NT2/D1 (cell line): ENCODE results near the gene B3GLCT.

Experiments
- SUZ12 ChIP-seq: IDR thresholded peaks from 2 replicates; pipeline ENCODE4 v1.6.1; 2011; ENCODE audit not compliant: insufficient read length, insufficient read depth; ENCODE audit errors: extremely low read depth
- ZNF274 ChIP-seq: IDR thresholded peaks from 2 replicates; pipeline ENCODE4 v1.6.1; 2011; ENCODE audit warnings: mild to moderate bottlenecking, low read depth, low read length

GRCh38 chr13:31350560-31350959, 150.8 kb downstream of the B3GLCT start:
- no peak for TF ChIP-seq SUZ12
- TF ChIP-seq ZNF274, result no peak
